Measurements from ENCODE around the gene GUCA2B.

Gene GUCA2B

DNA sequence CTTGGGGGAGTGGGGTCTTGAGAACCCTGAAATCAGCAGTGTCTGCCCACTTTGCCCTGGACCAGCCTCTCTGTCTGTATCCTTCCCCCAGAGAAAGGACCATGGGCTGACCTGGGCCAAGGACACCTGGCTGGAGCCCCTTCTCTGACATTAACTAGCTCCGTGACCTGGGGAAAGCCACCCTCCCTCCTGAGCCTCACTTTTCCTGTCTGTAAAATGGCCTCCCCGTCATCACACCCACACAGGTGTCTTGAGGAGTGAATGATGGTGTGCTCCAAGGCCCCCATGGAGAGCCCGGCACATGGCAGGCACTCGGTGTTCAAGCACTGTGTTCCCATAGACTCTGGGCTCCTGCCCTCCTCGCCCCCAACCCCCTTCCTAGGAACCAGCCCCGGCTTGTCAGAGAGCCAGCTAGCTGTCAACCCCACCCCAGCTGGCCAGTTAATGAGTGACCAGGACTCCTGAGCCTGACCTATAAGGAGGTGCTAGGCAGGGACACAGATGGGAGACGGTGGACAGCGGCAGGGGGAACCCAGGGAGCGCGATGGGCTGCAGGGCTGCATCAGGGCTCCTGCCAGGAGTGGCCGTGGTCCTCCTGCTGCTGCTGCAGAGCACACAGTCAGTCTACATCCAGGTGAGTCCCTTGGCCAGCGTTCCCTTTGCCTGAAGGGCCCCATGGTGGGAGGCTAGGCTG lies at the start of gene GUCA2B:
GUCA2B (plus strand) TSS at position 504 of the 694 bp plus-strand sequence; CDS start at position 545, 41 bp downstream.
- no peak for DNase-seq

- no peak for DNase-seq
These were observed 48.2 kb upstream of the GUCA2B start for GRCh38 chr1:42105025-42105424.

DNA sequence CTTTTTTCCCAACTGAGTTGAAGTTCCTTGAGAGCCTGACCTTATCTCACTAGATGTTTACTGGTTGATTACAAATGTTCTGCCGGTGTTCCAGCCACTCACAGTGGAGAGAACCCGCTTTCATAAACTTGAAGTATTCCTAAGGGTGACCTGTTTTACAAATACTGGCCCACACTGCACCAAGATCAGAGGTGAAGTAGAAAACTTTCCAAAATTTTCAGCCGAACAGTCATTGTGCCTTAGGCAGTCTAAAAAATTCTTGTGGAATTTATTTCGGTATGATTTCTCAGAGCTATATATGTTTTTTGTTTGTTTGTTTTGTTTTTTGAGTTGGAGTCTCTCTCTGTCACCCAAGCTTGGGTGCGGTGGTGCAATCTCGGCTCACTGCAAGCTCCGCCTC lies 44.9 kb upstream of the GUCA2B start:
- no peak for DNase-seq

DNA sequence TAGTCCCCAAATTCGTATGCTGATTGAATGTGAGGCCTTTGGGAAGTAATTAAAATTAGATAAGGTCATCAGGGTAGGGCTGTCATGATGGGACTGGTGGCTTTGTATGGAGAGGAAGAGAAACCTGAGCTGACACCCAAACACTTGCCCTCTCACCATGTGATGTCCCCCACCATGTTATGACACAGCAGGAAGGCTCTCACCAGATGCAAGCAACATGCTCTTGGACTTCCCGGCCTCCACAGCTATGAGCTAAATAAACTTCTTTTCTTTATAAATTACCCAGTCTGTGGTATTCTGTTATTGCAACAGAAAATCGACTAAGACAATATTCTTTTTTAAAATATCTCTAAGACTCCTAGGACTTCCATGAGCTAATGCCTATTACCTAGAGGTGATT lies 43.6 kb upstream of the GUCA2B start:
- DNase-seq, result no peak

GRCh38 chr1:42114229-42114628 lies 39.0 kb upstream of the GUCA2B start:
- no peak for DNase-seq

- no peak for DNase-seq
These were observed 36.0 kb upstream of the GUCA2B start for GRCh38 chr1:42117214-42117613.

GRCh38 chr1:42118125-42118524 lies 35.1 kb upstream of the GUCA2B start:
- no peak for DNase-seq

- no peak for DNase-seq
These were observed 30.8 kb upstream of the GUCA2B start for GRCh38 chr1:42122408-42122807.

GRCh38 chr1:42125552-42125951 lies 27.7 kb upstream of the GUCA2B start:
- no peak for DNase-seq

GRCh38 chr1:42127767-42128166 lies 25.4 kb upstream of the GUCA2B start:
- no peak for DNase-seq

DNA sequence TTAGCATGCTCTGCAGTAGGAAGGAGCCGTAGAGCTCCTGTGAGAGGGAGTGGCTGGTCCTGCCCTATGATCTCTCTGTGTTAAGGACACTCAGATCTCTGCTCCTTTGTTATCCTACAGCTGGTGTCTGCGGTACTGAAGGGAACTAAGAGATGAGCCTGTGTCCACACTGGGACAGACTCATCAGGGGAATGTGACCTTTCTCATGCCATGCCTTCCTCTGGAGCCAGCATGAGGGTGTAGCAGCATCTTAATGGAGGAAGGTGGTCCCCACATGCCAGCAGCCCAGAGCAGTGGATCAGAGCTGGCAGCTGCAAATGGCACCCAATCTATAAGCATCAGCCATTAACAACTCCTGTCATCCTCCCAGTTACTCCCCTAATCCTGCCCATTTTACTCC lies 24.7 kb upstream of the GUCA2B start:
- DNase-seq, result no peak

GRCh38 chr1:42128964-42129363 lies 24.2 kb upstream of the GUCA2B start:
- DNase-seq, result peak; percentile 10

DNA sequence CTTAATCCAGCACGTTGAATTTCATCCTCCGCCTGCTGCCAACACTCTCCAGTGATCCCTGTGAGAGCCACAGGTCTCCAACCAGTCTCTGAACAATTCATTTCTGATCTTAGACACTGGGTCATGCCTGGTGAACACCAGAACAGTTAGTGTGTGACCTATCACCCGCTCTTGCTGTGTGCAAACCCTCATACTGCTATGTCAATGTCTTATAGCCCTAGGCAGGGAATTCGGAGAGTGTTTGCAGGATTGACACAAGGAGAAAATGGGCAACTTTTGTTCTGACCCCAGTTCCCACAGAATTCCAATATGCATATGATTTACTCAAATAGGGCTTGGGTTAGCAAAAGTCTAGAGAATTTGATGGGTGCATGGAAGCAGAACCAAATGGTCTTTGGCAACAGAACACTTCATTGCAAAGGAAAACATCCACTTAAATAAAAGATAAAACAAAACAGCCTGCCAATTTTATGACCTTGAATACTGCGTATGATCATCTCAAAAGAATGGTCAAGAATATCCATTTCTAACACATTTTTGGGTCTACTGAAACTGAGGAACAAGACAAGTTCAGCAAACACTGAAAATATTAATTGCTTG lies 23.0 kb upstream of the GUCA2B start:
- DNase-seq, result no peak

- no peak for DNase-seq
These were observed 19.8 kb upstream of the GUCA2B start for GRCh38 chr1:42133390-42133789.

DNA sequence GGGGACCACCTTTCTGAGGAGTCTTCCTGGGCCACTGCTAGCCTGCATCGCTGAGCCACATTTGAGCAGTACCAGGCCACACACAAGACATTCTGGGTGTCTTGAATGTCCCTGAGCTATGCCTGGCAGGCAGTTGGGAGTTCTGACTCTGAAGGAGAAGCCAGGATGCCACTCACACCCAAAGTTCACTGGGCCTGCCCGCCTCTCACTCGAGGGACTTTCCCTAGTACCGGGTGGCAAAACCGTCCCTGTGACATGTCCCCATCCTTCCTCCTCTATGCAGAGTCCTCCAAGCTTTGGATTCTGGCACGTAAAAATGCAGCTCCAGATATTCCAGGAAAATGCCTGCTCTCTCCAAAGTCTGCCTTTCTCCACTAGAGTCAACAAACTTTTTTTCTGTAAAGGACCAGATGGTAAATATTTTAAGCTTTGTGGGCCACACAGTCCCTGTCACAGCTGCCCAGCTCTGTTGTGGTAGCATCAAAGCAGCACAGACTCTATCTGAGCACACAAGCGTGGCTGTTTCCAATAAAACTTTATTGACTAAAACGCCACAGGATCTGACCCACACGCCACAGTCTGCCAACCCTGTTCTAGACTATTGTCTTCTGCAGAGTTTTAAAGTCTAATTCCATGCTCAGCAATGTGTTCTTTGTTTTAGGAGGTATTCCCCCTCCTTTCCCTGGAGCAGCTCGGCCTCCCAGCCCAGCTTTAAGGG lies 19.2 kb upstream of the GUCA2B start:
- DNase-seq, result no peak

- DNase-seq, result no peak
These were observed 17.8 kb upstream of the GUCA2B start for GRCh38 chr1:42135426-42135825.

GRCh38 chr1:42136466-42136865 lies 16.7 kb upstream of the GUCA2B start:
- DNase-seq, result no peak

DNA sequence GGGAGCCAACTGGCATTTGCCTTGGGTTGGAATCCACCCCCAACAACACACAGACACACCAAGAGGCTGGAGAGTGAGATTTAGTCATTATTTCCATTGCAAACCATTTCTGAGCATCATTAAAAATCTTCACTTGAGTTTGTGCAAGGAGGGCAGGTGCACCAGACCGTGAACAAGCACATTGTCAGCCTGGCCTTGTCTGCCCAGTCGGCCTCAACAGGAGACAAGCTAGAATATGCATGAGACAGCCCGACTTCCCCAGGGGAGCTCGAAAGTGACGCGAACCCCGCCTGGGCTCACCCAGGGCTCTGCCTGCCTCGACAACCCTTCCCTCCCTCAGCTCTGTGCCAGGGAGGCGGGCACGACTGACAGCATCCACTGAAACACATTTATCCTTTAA lies 15.4 kb upstream of the GUCA2B start:
- DNase-seq, result no peak

DNA sequence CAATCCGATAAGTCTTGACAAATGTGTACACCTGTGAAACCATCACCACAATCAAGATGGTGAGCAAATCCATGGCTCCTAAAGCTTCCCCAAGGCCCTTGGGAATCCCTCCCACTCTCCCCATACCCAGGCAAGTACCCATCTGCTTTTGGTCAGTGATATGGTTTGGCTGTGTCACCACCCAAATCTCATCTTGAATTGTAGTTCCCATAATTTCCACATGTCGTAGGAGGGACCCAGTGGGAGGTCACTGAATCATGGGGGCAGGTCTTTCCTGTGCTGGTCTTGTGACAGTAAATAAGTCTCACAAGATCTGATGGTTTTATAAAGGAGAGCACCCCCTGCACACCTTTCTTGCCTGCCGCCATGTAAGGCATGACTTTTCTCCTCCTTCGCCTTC lies 14.6 kb upstream of the GUCA2B start:
- no peak for DNase-seq

GRCh38 chr1:42139444-42139843 lies 13.8 kb upstream of the GUCA2B start:
- DNase-seq, result no peak

GRCh38 chr1:42140191-42140590 lies 13.0 kb upstream of the GUCA2B start:
- no peak for DNase-seq

DNA sequence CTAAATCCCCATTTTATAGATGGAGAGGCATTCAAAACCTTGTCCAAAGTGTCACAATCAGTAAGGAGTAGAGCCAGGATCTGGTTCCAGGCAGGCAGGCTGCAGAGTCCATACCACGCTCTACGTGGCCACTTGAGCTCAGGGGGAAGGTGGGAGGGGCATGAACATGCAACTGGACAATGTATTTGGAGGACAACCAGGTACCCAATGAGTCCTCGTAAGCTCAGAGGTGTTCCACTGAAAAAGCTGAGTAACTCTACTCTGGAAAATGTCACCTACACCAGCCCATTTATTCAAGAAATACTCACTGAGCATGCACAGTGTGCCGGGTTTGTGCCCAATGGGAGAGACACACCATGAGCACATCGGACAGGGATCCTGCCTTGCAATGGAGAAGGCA lies 11.2 kb upstream of the GUCA2B start:
- DNase-seq, result no peak

DNA sequence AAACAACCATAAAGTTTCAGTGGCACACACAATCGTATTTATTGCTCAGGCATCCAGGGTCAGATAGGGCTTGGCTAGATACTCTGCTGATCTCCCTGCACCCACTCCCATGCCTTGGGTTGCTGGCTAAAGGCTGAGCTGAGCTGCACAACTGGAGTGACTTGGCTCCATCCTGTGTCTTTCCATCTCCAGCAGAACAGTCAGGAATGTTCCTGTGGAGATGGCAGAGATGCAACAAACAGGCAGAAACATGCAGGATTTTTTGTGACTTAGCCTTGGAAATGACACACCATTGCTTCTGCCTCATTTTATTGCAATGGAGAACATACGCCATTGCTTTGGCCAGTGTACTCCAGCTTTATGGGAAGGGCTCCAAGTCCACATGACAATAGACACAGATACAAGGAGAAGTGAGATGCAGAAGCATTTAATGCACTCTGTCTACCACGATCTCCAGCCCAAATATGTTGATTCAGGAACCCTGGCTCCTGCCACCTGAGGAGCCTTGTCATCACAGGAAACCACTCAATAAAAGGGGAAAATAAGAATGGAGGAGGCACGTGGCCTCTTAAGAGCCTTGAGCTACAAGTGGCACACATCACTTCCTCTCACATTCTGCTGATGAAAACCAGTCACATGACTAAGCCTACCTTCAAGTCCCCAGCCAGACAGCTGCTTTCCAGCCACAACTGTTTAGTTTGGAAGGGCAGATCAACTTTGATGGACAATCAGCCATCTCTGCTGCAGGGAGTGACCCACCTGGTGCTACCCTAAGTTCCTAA lies 10.1 kb upstream of the GUCA2B start:
- DNase-seq, result no peak

All from NCI-H82 (cell line).